IMR-90 (cell line): Measurements from ENCODE around the gene RFX1. TPM values are rescaled to one million over a fixed set of nuclear protein-coding genes. Genes with fewer than 3 reads are reported as not detected.

ENCODE experiments used
- ATAC-seq: fragments of 200-7000 bp; cut with Tn5 transposase; 2 replicates; pipeline ENCODE4 v1.9.1; 2020; ENCODE audit warnings: low read depth, mild to moderate bottlenecking, moderate library complexity
- BruUV-seq: library from RNA; stranded (reverse); fragments of 400-500 nt; replicated peaks from 2 replicates; lab custom pipeline; 2021; lab: Mats Ljungman, UMichigan
- CTCF ChIA-PET: fragments of 300-600 bp; formaldehyde crosslinking; extraction: SDS; loops from one replicate; lab custom pipeline; 2021; ENCODE audit warnings: antibody characterized with exemption; lab: Yijun Ruan, JAX
- POLR2A ChIA-PET: fragments of 300-600 bp; sonication (Branson Sonifier 250); formaldehyde crosslinking; loops from one replicate; lab custom pipeline; 2022; ENCODE audit warnings: antibody characterized with exemption; ENCODE audit not compliant: unreplicated experiment; lab: Charles Lee
- DNase-seq: peaks from one replicate; pipeline ENCODE4 v3.0.0; 2013
- H2AFZ ChIP-seq: replicated peaks from 2 replicates; pipeline ENCODE3; 2013; ENCODE audit warnings: low read length, mild to moderate bottlenecking; ENCODE audit not compliant: poor library complexity
- H2AK5ac ChIP-seq: 2 replicates; pipeline ENCODE4 v1.6.1; 2013; ENCODE audit warnings: low read depth, low read length, inconsistent platforms
- H2AK9ac ChIP-seq: replicated peaks from 2 replicates; pipeline ENCODE3; 2013; ENCODE audit warnings: mild to moderate bottlenecking, low read depth, low read length, moderate library complexity; ENCODE audit not compliant: poor library complexity
- H2BK120ac ChIP-seq: 2 replicates; pipeline ENCODE4 v1.6.1; 2013; ENCODE audit warnings: low read depth, low read length, inconsistent platforms
- H2BK15ac ChIP-seq: 3 replicates; pipeline ENCODE4 v1.6.1; 2013; ENCODE audit warnings: low read depth, low read length, inconsistent platforms
- H2BK20ac ChIP-seq: 2 replicates; pipeline ENCODE4 v1.6.1; 2013; ENCODE audit warnings: low read depth, mild to moderate bottlenecking, inconsistent platforms, low read length, moderate library complexity
- H2BK5ac ChIP-seq: 2 replicates; pipeline ENCODE4 v1.6.1; 2013; ENCODE audit warnings: mild to moderate bottlenecking, low read depth, low read length, inconsistent platforms; ENCODE audit not compliant: poor library complexity, severe bottlenecking
- H3K14ac ChIP-seq: replicated peaks from 2 replicates; pipeline ENCODE4 v1.6.1; 2013; ENCODE audit warnings: low read depth, low read length, inconsistent platforms
- H3K18ac ChIP-seq: 2 replicates; pipeline ENCODE4 v1.6.1; 2013; ENCODE audit warnings: low read depth, low read length, control low read depth
- H3K23ac ChIP-seq: 2 replicates; pipeline ENCODE4 v1.6.1; 2013; ENCODE audit warnings: low read depth, low read length, inconsistent platforms
- H3K27ac ChIP-seq: 2 replicates; pipeline ENCODE4 v1.5.1; 2013; ENCODE audit warnings: mild to moderate bottlenecking, control low read depth, low read length; ENCODE audit not compliant: insufficient read depth
- H3K27me3 ChIP-seq: 2 replicates; pipeline ENCODE4 v1.6.1; 2013; ENCODE audit warnings: low read length; ENCODE audit not compliant: control insufficient read depth, insufficient read depth
- H3K36me3 ChIP-seq: 2 replicates; pipeline ENCODE4 v1.6.1; 2013; ENCODE audit warnings: low read length, mixed read lengths; ENCODE audit not compliant: control insufficient read depth, insufficient read depth
- H3K4ac ChIP-seq: 2 replicates; pipeline ENCODE4 v1.6.1; 2013; ENCODE audit warnings: low read depth, low read length, inconsistent platforms
- H3K4me1 ChIP-seq: 2 replicates; pipeline ENCODE4 v1.6.1; 2013; ENCODE audit warnings: low read length, mixed read lengths; ENCODE audit not compliant: control insufficient read depth, insufficient read depth
- H3K4me2 ChIP-seq: 2 replicates; pipeline ENCODE4 v1.6.1; 2013; ENCODE audit warnings: low read depth, mild to moderate bottlenecking, control low read depth, low read length, moderate library complexity
- H3K4me3 ChIP-seq: 2 replicates; pipeline ENCODE4 v1.5.1; 2013; ENCODE audit warnings: low read depth, mild to moderate bottlenecking, control low read depth, low read length, moderate library complexity; ENCODE audit not compliant: insufficient read depth
- H3K56ac ChIP-seq: 2 replicates; pipeline ENCODE4 v1.6.1; 2013; ENCODE audit warnings: low read length, inconsistent platforms; ENCODE audit not compliant: insufficient read depth; ENCODE audit errors: extremely low read depth
- H3K79me1 ChIP-seq, 2 experiments: 2 replicates each; pipeline ENCODE4 v1.6.1; 2013; ENCODE audit warnings: low read length in 2 of 2, inconsistent platforms in 1 of 2, low read depth in 1 of 2
- H3K9ac ChIP-seq: 2 replicates; pipeline ENCODE4 v1.6.1; 2013; ENCODE audit warnings: low read depth, low read length, control low read depth
- H3K9me1 ChIP-seq: 2 replicates; pipeline ENCODE4 v1.6.1; 2013; ENCODE audit warnings: low read length, inconsistent platforms; ENCODE audit not compliant: insufficient read depth
- H3K9me3 ChIP-seq: 2 replicates; pipeline ENCODE4 v1.6.1; 2013; ENCODE audit warnings: low read length; ENCODE audit not compliant: control insufficient read depth, insufficient read depth
- H4K20me1 ChIP-seq: 2 replicates; pipeline ENCODE4 v1.6.1; 2013; ENCODE audit warnings: low read length, inconsistent platforms; ENCODE audit not compliant: insufficient read depth
- H4K5ac ChIP-seq: 2 replicates; pipeline ENCODE4 v1.6.1; 2013; ENCODE audit warnings: mild to moderate bottlenecking, low read depth, low read length, control low read depth
- H4K8ac ChIP-seq, 2 experiments: 2 replicates each; pipeline ENCODE4 v1.6.1; 2013; ENCODE audit warnings: low read depth in 2 of 2, low read length in 2 of 2, control low read depth in 1 of 2, inconsistent platforms in 1 of 2
- H4K91ac ChIP-seq: 2 replicates; pipeline ENCODE4 v1.6.1; 2013; ENCODE audit warnings: low read depth, low read length, inconsistent platforms; ENCODE audit not compliant: insufficient read depth
- BHLHE40 ChIP-seq: fragments of 150-350 bp; IDR thresholded peaks from 2 replicates; pipeline ENCODE4 v1.6.1; 2016; ENCODE audit warnings: mild to moderate bottlenecking, low read depth, low read length
- NFE2L2 ChIP-seq: fragments of 150-350 bp; IDR thresholded peaks from 2 replicates; pipeline ENCODE4 v1.6.1; 2016; ENCODE audit warnings: low read depth, mild to moderate bottlenecking, low read length
- RAD21 ChIP-seq: IDR thresholded peaks from 2 replicates; pipeline ENCODE4 v1.6.1; 2012; ENCODE audit warnings: low read length, improper control_type of control experiment
- RCOR1 ChIP-seq: IDR thresholded peaks from 2 replicates; pipeline ENCODE4 v1.6.1; 2012; ENCODE audit warnings: mild to moderate bottlenecking, low read length, improper control_type of control experiment; ENCODE audit not compliant: insufficient replicate concordance
- WGBS, 2 experiments: methylation state at CpG; one replicate each; pipeline versions ENCODE4 v1.1.5 to v1.1.7; 2013; ENCODE audit warnings: missing lambda C conversion rate in 2 of 2; ENCODE audit not compliant: insufficient read length in 1 of 2; ENCODE audit errors: extremely low coverage in 2 of 2; 5-methylcytosine and 5-hydroxymethylcytosine counted together
- dilution Hi-C: fragments of 300-500 bp; cut with HindIII; formaldehyde crosslinking; loops from one replicate; pipeline ENCODE4 v1.14.3; 2018; ENCODE audit warnings: low sequenced_read_pairs; ENCODE audit not compliant: unreplicated experiment
- in situ Hi-C: fragments of 300-500 bp; cut with MboI; formaldehyde crosslinking; loops from 3 replicates; pipeline ENCODE4 v1.14.3; 2019; ENCODE audit warnings: low sequenced_read_pairs, inconsistent platforms, mixed read lengths
- intact Hi-C: fragments of 100-400 bp; cut with micrococcal nuclease; formaldehyde crosslinking; loops from 2 replicates; pipeline ENCODE4 v1.10.0; 2022
- polyA plus RNA-seq, 3 experiments: library from polyadenylated mRNA; depleted of rRNA; stranded (reverse); fragments of >200 nt; gene quantifications; 2 replicates each; pipeline ENCODE4 v1.2.3, GENCODE V29; 2012; ENCODE audit warnings: low replicate concordance in 1 of 3
- total RNA-seq: library from RNA; depleted of rRNA; stranded (reverse); fragments of >200 nt; gene quantifications from 2 replicates; pipeline ENCODE4 v1.2.3, GENCODE V29; 2012
- TF ChIP-seq, protein P1 (sequence below): fragments of 150-350 bp; IDR thresholded peaks from 2 replicates; pipeline ENCODE4 v1.6.1; 2017; ENCODE audit warnings: mild to moderate bottlenecking, antibody characterized with exemption, low read length, low read depth

RFX1 gene
- total and polyA plus RNA-seq, 2 of the 4 experiments (the other 2 are of a cell fraction) = 0.36 to 3.1 TPM

DNA sequence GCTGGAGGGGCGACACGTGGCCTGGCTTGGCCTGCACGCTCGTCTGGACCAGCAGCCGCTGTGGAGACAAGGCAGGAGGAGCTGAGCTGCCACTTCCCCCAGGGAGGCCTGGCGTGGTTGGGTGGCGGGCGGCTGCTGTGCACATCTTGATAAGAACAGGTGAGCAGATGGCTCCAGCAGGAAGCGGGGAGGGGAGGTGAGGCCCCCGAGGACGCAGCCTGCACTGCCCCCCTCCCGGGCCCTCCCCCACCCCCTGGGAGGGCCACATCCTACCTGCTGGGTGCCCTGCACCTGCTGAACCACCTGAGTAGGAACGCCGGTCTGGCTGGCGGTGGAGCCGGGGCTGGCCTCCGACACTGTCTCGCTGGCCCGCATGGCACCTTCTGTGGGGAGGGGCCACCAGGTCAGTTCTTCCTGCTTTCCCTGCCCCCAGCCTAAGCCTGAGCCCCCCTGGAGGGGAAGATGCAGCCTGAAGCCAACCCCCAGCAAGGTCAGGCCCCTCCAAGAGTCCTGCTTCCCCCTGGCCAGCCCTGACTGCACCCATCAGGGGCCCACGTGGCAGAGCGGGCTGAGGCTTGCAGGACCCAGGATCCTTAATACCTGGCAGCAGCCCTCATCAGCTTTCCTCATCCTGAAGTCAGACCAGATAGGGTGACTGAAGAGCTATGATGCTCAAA, 22.8 kb downstream of the RFX1 start:
- no peak overlapping the region for H3K9ac ChIP-seq
- no peak overlapping the region for H3K4me3 ChIP-seq
- H3K4me2 ChIP-seq = no peak overlapping the region
- H3K9me3 ChIP-seq = no peaks in the 10 kb centered on the region
- no peak overlapping the region for H3K14ac ChIP-seq
- CTCF ChIA-PET = no interaction called here
- H2BK15ac ChIP-seq = no peak overlapping the region
- BruUV-seq = no TSS peak
- peaks cover 9% of the 10 kb centered on the region; the same call in 1 of the 2 replicates for H3K36me3 ChIP-seq
- no peak for DNase-seq
- dilution Hi-C loops = no loop called here
- H2BK120ac ChIP-seq = no peak overlapping the region
- no peak overlapping the region for H2AK9ac ChIP-seq
- in situ Hi-C loops = no loop called here
- H2AK5ac ChIP-seq = no peak overlapping the region
- H3K56ac ChIP-seq = no peak overlapping the region
- H3K27ac ChIP-seq = no peak overlapping the region
- WGBS, 2 experiments = 89% methylated on average over 8 of the region's 21 CpGs; no CpG with 5 or more reads in 1 of the 2 experiments
- no peak overlapping the region for H2AFZ ChIP-seq
- intact Hi-C loops = no loop called here
- no peaks in the 10 kb centered on the region for H3K27me3 ChIP-seq
- peaks cover 0 to 19% of the 10 kb centered on the region in 2 experiments; a peak in 1 of 4 replicates for H3K79me1 ChIP-seq
- H4K5ac ChIP-seq = no peak overlapping the region
- H4K8ac ChIP-seq = no peak overlapping the region
- POLR2A ChIA-PET = interaction anchor here (0.6 kb wide), 1 partner anchor 347 kb away, joined by 3 read pairs; no protein-coding TSS in a partner anchor
- H4K20me1 ChIP-seq = no peaks in the 10 kb centered on the region
- TF ChIP-seq, protein P1, sequence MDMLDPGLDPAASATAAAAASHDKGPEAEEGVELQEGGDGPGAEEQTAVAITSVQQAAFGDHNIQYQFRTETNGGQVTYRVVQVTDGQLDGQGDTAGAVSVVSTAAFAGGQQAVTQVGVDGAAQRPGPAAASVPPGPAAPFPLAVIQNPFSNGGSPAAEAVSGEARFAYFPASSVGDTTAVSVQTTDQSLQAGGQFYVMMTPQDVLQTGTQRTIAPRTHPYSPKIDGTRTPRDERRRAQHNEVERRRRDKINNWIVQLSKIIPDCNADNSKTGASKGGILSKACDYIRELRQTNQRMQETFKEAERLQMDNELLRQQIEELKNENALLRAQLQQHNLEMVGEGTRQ = no peak
- no peak for TF ChIP-seq RAD21
- no peak for TF ChIP-seq BHLHE40
- TF ChIP-seq RCOR1 = no peak
- TF ChIP-seq NFE2L2 = no peak
- H2BK20ac ChIP-seq = no peak overlapping the region
- no peak overlapping the region for H4K91ac ChIP-seq
- ATAC-seq = no peak
- H3K23ac ChIP-seq = no peak overlapping the region
- peaks cover 10% of the 10 kb centered on the region for H3K4me1 ChIP-seq
- no peak overlapping the region for H3K18ac ChIP-seq
- no peak overlapping the region for H2BK5ac ChIP-seq
- no peak overlapping the region for H3K4ac ChIP-seq
- H3K9me1 ChIP-seq = peaks cover 10% of the 10 kb centered on the region; the same call in 1 of the 2 replicates
